ENCODE results near the gene ITPK1.

The ITPK1 gene

DNA sequence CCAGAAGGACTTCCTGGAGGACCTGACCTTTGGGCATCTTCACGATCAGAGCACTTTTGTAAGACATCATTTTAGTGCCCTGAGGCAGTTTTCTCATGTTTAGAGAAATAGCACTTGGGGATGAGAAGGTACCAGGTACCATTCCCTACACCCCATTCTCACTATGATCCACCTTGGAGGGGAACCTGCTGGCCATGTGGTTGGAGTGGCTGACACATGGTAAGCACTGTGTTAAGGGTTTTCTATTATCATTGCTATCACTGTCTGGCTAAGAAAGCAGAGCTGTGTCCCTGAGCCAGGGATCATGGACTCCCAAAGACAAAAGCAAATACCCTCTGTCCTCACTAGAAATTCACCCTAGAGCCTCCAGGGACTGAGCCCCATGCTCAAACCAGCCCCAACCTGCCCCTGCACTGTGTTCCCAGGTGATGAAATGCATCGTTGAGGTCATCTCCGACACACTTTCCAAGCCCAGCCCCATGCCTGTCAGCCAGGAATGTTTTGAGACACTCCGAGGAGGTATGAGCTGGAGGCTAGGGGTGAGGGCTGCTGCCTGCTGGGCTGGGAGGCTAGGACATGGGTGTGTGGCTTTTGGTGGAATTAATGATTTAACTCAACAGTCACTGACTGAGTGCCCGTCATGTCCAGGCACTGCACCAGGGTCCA is 189.4 kb downstream of the ITPK1 start:
- Histone ChIP-seq H3K27me3 (ENCODE audit: insufficient read depth, low read length, poor library complexity) (no peaks in the 10 kb centered on the region), H3K4me1 (ENCODE audit: insufficient read depth, low read length) (no peaks in the 10 kb centered on the region), H3K9ac (ENCODE audit: low read depth, low read length) (no peak overlapping the region), H3K4me2 (ENCODE audit: insufficient read depth, low read length) (no peak overlapping the region), H3K79me2 (ENCODE audit: insufficient read depth, low read length) (no peaks in the 10 kb centered on the region), H2AFZ (ENCODE audit: low read depth, low read length) (no peak overlapping the region), H4K20me1 (ENCODE audit: insufficient read depth, low read length) (no peaks in the 10 kb centered on the region; the same call in 1 of the 2 replicates), H3K4me3 (ENCODE audit: low read depth in 1 of 2, low read length in 2 of 2) (no peak overlapping the region), H3K9me3 (ENCODE audit: insufficient read depth, low read length, severe bottlenecking) (no peaks in the 10 kb centered on the region), H3K27ac (ENCODE audit: low read length) (no peak overlapping the region), H3K36me3 (ENCODE audit: insufficient read depth, low read length) (no peaks in the 10 kb centered on the region)
- TF ChIP-seq EZH2 (IDR thresholded peaks at IDR 0.05; ENCODE audit: borderline replicate concordance, low read depth, low read length, severe bottlenecking), result no peak
- TF ChIP-seq, protein P1, sequence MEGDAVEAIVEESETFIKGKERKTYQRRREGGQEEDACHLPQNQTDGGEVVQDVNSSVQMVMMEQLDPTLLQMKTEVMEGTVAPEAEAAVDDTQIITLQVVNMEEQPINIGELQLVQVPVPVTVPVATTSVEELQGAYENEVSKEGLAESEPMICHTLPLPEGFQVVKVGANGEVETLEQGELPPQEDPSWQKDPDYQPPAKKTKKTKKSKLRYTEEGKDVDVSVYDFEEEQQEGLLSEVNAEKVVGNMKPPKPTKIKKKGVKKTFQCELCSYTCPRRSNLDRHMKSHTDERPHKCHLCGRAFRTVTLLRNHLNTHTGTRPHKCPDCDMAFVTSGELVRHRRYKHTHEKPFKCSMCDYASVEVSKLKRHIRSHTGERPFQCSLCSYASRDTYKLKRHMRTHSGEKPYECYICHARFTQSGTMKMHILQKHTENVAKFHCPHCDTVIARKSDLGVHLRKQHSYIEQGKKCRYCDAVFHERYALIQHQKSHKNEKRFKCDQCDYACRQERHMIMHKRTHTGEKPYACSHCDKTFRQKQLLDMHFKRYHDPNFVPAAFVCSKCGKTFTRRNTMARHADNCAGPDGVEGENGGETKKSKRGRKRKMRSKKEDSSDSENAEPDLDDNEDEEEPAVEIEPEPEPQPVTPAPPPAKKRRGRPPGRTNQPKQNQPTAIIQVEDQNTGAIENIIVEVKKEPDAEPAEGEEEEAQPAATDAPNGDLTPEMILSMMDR (IDR thresholded peaks at IDR 0.05; ENCODE audit: borderline replicate concordance, extremely low read depth, low read length, poor library complexity, severe bottlenecking), result no peak
- no peak for ATAC-seq (ENCODE audit: insufficient read depth, low read depth)
- DNase-seq, result no peak

- no peak for ATAC-seq (ENCODE audit: insufficient read depth, low read depth)
- Histone ChIP-seq H3K4me1 (ENCODE audit: insufficient read depth, low read length) (no peaks in the 10 kb centered on the region), H4K20me1 (ENCODE audit: insufficient read depth, low read length) (no peaks in the 10 kb centered on the region; the same call in 1 of the 2 replicates)
These were observed 190.3 kb downstream of the ITPK1 start for GRCh38 chr14:92925446-92925845.

DNA sequence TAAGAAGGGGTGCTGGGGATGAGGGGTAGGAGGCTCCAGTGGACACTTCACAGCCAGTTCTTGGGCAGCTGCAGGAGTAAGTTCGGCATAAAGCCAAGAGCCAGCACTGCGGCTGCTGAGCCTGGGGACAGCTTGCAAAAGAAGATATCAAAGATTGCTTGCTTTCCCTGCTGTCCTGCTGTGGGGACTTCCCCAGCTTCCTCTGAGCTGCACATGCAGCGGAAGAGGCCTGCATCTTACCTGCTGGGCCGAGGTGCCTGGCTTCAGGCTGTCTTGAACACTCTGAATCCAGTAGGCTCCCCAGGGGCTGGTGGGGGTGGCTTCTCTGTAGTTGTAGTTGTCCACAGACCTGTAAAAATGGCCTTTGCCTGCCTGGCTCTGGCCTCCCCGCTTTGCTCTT is 191.5 kb downstream of the ITPK1 start:
- Histone ChIP-seq H3K9ac (ENCODE audit: low read depth, low read length) (no peak overlapping the region), H2AFZ (ENCODE audit: low read depth, low read length) (no peak overlapping the region), H3K79me2 (ENCODE audit: insufficient read depth, low read length) (no peaks in the 10 kb centered on the region), H3K4me1 (ENCODE audit: insufficient read depth, low read length) (no peaks in the 10 kb centered on the region), H3K4me2 (ENCODE audit: insufficient read depth, low read length) (no peak overlapping the region), H3K27me3 (ENCODE audit: insufficient read depth, low read length, poor library complexity) (no peaks in the 10 kb centered on the region), H4K20me1 (ENCODE audit: insufficient read depth, low read length) (no peaks in the 10 kb centered on the region; the same call in none of the 2 replicates), H3K36me3 (ENCODE audit: insufficient read depth, low read length) (no peaks in the 10 kb centered on the region), H3K4me3 (ENCODE audit: low read depth in 1 of 2, low read length in 2 of 2) (no peak overlapping the region), H3K27ac (ENCODE audit: low read length) (no peak overlapping the region), H3K9me3 (ENCODE audit: insufficient read depth, low read length, severe bottlenecking) (no peaks in the 10 kb centered on the region)
- TF ChIP-seq EZH2 (IDR thresholded peaks at IDR 0.05; ENCODE audit: borderline replicate concordance, low read depth, low read length, severe bottlenecking), result no peak
- TF ChIP-seq, protein P1 (IDR thresholded peaks at IDR 0.05; ENCODE audit: borderline replicate concordance, extremely low read depth, low read length, poor library complexity, severe bottlenecking), result no peak
- ATAC-seq (ENCODE audit: insufficient read depth, low read depth) (no peak), DNase-seq (no peak)

More at GRCh38 chr14:92925446-92925845, 190.3 kb downstream of the ITPK1 start:
- Histone ChIP-seq H3K36me3 (ENCODE audit: insufficient read depth, low read length) (no peaks in the 10 kb centered on the region), H2AFZ (ENCODE audit: low read depth, low read length) (no peak overlapping the region), H3K9ac (ENCODE audit: low read depth, low read length) (no peak overlapping the region), H3K27ac (ENCODE audit: low read length) (no peak overlapping the region), H3K27me3 (ENCODE audit: insufficient read depth, low read length, poor library complexity) (no peaks in the 10 kb centered on the region), H3K9me3 (ENCODE audit: insufficient read depth, low read length, severe bottlenecking) (no peaks in the 10 kb centered on the region), H3K4me3 (ENCODE audit: low read depth in 1 of 2, low read length in 2 of 2) (no peak overlapping the region), H3K4me2 (ENCODE audit: insufficient read depth, low read length) (no peak overlapping the region), H3K79me2 (ENCODE audit: insufficient read depth, low read length) (no peaks in the 10 kb centered on the region)
- no peak for DNase-seq
- TF ChIP-seq, protein P1 (IDR thresholded peaks at IDR 0.05; ENCODE audit: borderline replicate concordance, extremely low read depth, low read length, poor library complexity, severe bottlenecking), result no peak
- no peak for TF ChIP-seq EZH2 (IDR thresholded peaks at IDR 0.05; ENCODE audit: borderline replicate concordance, low read depth, low read length, severe bottlenecking)

Measured in DND-41 (cell line).